T-helper 22 cell (primary cell): ENCODE results near the gene IPCEF1.
"Not testable (repeated sequence)": the region's sequence is repeated elsewhere in the genome, so short reads cannot be mapped to it uniquely, and the experiment has no call there.

ENCODE experiments used
- DNase-seq: peaks from one replicate; pipeline ENCODE4 v3.0.0-alpha.2; 2020; ENCODE audit warnings: low read depth

The IPCEF1 gene

DNA sequence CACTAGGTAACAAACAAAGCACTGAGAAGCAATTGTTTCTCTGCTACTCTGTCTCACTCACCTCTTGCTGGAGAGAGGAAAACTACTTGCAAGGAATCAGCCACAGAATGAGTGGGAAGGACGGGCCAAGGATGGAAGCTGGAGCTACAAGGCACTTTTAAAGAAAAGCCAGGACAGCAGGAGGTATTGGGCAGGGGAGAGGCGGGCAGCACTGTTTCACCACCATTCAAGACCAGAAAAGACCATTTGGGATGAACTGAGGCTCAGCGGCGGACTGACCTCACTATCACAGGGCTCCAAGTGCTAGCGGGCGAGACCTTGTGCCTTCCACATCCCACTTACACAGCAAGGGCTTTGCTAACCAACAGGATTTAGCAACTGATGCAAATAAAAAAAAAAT, 137.4 kb downstream of the IPCEF1 start:
- DNase-seq, result no peak

DNA sequence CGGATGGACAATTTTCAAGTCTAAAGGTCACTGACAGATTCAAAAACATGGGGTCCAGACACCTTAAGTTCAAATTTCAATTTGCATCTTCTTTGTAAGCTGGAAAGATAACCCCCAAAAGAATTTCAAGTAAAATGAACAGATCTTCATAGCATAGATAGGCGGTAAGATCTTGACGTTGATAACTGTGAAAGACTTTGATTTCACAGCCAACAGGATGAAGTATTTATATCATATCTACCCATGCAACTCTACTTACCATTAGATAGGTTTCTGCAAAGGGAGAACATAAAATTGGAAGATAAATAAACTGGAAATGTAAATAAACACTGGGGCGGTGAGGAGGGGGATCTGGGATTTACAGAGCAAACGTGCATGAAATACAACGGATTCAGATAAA, 137.8 kb downstream of the IPCEF1 start:
- DNase-seq, result no peak

DNA sequence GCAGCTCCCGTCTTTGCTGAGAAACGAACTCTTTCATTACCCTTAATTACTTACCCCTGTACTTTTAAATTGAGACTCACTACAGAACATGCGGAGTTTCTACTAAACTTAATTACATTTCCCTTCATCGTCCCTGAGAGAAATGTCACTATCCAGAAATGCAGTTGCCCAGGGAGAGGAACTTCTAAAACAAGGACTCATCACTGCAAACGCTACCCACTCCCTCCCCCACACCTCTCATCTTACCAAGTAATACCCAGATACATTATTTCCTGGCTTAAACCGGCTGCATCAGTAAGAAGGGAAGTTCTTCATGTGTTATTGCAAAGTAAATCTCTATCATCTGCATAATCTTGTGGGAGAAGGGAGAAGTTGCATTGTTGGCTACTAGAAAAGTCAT, 138.3 kb downstream of the IPCEF1 start:
- no peak for DNase-seq

DNA sequence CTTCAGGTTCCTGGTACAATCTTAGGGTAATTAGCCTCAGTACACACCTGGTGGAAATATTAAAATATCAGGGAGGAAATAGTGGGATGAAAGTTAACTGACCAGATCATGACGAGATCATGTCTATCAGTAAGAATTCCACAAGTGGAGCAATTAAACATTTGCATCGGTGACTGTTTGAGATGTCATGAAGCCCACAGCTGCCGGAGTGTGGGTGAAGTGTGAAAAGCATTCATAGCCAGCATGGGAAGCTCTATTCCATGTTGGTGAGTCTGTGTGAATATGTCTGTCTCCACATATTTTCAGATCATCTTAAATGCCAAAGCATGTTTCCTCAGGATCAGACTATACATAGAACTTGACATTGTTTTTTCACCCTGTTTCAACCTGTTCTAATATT, 142.8 kb downstream of the IPCEF1 start:
- no peak for DNase-seq

DNA sequence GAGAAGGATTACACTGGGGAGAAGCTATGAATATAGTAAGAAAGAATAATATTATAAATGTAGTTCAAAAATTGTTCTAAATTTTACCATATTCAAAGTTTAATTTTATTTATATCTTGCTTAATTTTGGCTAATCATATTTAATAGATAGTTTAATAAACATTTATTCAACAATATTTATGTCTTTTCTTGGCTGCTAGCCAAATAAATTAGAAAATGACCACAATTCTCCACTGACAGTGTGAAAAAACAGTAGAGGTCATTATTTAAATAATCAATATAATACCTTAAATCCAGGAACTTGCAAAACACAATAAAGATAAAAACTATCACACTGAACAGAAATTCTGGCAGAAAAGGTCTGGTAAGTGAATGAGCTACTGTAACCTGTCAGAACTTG, 145.9 kb downstream of the IPCEF1 start:
- no peak for DNase-seq

DNA sequence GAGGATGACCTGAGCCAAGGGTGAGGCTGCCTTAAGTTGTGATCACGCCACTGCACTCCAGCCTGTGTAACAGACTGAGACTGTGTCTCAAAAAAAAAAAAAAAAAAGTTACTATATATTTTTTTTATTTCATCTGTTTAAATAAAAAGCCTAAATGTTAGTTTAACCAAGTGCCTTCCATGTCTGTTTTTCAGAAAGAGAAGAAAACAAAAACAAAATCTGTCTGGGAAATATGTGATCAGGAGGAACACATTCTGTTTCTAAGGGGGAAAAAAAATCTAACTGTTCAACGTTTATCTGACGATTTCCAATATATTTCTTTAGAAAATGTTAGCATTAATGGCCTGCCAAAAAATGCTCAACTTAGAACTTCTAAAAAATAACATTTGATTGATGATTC, 147.0 kb downstream of the IPCEF1 start:
- no peak for DNase-seq

DNA sequence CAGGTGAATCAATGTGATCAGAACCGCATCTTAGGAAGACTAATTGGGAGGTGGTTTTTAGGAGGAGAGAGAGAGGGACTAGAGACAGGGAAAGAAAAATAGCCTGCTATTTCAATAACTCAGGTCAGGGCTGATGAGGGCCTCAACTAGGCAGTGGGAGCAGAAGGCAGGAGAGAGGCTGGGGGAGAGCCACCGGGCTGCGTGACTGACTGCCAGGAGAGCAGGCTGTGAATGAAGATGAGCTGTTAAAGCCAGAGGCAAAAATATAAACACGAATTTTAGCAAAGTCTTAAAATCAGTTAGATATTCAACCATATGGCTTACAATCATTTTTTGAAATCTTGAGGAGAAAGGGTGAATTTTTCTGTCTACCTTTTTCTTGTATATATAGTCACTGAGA, 149.6 kb downstream of the IPCEF1 start:
- DNase-seq, result no peak

DNA sequence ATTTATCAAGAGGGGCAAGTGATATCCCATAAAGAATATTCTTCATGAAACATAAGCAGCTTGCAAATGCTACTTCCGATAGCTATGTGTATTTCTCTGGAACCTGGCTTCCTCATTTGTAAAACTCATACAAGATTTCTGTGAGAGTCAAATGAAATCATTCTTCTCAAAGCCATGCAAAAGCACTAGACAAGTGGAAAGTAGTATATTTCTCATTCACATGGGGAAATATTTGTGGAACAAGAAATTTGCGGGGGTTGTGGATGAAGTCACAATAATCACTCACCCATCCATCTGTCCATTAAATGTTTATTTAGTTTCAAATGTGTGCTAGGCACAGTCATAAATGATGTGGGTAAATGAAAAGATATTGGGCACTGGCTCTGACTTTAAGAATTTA, 150.5 kb downstream of the IPCEF1 start:
- no peak for DNase-seq

DNA sequence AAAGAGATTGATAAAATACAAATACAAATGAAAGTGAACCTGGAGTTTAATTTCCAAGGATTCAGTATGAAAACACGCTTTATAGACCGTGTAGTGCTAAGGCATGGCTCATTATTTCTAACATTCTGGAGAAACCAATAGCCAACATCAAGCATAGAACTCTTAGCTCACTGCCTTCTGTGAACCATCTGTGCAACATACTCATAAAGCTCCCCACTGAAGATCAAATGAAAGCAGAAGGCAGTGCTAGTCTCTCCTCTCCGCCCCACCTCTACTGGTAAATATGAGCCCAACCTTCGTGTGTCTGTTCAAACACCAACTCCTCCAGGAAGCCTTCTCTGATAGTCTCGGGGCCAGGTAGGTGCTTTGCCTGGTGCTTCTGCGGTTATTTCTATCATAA, 153.6 kb downstream of the IPCEF1 start:
- DNase-seq, result no peak

DNA sequence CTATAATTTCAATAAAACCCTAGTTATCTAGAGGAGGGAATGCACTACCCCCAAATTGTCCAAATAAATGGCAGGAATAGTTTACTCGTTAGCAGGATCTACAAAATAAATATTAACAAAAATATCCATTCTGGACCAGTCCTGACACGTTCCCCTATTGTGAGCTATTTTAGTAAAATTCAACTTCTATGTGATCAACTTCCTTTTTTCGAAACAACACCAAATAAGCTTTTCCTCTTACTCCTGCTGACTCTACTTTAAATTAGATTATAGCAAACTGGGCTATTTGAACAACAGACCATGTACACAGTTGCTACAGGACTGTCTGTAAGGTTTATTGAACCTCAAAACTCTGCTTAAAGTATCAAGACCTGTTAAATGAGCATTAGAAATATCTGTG, 154.3 kb downstream of the IPCEF1 start:
- DNase-seq, result no peak

DNA sequence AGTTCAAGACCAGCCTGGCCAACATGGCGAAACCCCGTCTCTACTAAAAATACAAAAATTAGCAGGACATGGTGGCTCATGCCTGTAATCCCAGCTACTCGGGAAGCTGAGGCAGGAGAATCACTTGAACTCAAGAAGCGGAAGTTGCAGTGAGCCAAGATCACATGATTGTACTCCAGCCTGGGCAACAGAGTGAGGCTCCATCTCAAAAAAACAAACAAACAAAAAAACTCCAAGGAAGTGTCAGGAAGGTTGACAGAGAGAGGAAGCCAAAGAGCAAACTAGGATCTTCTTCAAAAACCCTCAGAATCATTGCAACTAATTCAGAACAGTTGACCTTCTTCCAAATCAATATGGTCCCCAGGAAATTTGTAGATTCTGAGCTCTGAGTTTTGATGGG, 154.9 kb downstream of the IPCEF1 start:
- not testable (repeated sequence) for DNase-seq

DNA sequence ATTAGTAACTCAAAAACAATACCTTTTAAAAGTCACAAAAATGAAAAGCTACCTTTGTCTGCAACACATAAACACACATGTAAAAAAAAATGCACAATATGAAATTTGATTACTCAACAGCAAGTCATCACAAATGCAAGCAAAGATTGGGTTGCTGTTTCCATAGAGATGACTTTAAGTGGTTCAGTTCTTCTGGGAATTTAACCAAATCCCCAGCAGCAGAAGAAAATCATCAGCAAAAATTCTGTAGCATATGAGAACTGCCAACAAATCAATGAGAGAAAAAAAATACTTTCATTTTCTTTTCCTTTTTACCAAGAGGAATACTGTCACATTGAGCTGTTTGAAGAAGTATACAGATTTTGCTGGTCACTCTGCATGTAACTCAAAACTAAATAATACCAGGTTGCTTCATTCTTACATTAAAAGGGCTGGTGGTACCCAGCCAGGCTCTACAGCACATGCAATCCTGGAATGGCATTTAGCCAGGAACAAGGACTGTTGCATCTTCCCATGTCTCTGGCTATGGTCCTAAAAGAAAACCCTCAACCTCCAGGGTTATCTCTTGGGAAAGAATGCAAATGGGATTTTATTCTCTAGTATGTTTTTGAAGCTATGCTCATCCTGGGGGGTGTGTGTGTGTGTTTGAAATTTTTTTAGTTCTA, 159.3 kb downstream of the IPCEF1 start:
- no peak for DNase-seq

DNA sequence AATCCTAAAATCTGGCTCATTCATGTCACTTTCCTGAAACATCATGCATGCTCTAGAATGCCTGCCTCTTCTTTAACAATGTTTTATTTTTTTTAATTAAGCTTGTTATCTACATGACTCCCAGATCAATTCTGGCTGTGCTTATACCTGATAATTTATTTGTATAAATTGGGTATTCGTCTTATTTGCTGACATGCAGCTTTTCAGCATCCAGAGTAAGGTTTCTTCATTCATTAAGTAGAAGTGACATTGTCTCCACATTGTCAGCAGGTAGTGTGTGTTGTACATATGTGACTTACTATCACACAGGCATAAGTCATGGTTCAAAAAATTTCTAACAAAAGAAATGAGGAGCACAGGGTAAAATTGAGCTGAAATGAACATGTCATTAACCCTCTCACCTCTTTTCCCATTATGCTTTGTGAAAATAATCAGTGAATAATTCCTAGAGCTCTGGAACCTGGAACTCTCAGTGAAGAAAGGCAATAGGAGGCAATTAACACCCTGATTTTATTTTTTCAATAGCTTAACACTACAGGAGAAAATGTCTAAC, 160.2 kb downstream of the IPCEF1 start:
- DNase-seq, result no peak

DNA sequence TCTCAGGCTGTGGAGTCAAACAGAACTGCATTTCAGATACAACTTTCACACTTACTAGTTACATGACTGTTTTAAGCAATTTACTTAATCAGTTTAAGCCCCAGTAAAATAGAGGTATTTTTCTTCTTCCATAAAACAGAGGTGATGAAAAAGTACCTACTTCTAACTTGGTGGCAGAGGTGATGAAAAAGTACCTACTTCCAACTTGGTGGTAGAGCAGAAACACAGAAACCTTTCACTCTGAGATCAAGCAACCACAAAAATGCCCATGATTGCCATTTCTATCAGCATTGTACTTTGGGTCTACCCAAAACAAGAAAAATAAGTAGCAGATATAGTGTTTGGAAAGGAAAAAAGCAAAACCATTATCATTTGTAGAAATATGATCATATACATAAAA, 168.9 kb downstream of the IPCEF1 start:
- DNase-seq, result no peak

DNA sequence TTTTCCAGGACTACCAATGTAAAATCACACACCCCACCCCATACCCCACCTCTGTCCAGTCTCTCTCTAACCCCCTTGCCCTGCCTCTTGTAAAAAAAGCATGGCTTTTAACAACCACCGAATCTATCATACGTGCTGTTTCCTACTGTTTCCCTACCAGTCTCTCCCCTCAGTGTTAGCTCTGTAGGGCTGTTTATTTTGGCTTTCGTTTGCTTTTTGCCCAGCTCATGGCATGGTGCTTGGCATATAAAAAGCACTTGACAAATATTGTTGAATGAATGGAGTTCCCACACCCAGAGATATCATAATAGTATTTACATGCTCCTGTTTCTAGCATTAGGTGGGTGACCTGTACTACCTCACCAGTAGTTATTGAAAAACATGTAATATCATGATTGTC, 169.4 kb downstream of the IPCEF1 start:
- DNase-seq, result no peak

DNA sequence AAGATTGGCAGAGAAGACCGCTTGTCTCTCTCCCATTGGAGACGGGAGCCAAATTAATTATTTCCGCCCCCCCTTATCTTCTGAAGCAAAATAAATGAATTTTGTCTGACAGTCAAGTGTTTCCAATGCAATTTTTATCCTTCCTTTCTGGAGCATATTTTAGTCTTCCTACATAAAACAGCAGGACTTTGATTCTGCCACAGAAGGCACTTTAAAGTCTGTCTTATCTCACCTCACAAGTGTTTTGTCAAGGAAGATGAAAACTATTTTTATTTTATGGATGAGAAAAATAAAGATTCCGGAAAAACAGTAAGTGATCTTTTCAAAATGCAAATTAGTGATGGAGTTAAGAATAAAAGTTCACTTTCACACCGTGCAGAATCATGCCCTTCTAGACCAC, 177.2 kb downstream of the IPCEF1 start:
- DNase-seq, result no peak

DNA sequence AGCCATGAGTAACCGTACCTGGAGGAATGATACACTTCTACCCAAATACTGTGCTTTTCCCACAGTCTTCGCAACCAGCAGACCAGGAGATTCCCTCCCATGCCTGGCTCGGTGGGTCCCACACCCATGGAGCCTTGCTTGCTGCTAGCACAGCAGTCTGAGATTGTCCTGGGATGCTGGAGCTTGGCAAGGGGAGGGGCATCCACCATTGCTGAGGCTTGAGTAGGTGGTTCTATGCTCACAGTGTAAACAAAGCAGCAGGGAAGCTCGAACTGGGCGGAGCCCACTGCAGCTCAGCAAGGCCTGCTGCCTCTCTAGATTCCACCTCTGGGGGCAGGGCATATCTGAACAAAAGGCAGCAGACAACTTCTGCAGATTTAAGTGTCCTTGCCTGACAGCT, 184.2 kb downstream of the IPCEF1 start:
- DNase-seq, result not testable (repeated sequence)

DNA sequence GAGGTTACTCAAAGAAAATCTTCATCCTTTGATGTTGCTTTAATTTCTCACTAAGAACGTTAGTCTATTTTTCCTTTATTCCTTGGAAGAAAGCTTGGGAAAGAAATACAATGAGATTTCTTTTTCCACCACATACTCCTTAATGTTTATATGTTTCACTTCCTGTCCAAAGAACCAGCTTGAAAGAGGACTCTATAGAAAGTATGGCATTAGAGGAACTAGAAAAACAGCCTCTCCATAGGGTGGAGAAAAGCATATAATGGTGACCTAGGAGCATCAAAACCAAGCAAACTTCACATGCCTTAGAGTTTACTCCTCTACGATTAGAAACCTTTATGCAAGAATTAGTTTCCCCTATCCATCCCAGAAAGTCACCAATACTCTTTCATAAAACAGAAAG, 186.5 kb downstream of the IPCEF1 start:
- DNase-seq, result no peak

DNA sequence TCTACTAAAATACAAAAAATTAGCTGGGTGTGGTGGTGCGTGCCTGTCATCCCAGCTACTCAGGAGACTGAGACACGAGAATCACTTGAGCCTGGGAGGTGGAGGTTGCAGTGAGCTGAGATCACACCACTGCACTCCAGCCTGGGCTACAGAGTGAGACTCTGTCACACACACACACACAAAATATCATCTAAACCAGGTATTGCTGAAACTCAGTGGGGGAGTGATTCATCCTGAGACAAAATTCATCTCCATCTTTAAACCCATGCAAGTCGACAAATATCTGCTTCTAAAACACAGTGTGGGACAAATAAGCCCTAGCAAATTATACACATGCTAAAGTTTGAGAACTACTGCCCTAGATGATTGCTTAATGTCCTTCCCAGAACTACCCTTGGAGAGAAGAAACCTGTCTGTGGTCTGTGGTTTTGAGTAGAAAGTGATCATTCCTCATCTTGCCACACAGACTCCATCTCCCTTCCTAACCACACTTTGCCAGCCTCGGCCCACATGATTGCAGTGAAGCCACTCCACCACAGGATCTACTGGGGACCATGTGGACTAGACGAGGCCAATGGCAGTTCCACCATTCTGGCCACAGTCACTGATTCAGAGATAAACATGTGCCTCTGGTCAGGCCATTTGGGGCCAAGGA, 187.3 kb downstream of the IPCEF1 start:
- DNase-seq, result no peak

DNA sequence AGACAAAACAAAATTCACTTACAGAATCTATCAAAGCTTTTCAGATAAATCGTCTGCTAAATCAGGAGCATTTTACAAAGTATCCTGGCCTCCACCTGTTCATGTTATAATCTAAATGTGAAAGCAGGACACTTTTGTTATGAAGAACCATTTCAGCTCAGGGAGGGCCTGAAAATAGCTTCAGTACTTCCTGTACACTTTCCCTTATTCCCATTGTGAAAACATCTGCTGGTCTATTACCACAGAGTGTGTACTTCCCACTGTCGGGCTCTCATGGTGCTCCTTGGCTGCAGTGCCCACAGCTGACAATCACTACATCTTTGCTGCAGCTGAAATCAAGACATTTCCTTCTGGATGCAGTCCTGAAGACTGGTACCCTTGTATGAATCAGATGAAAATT, 189.5 kb downstream of the IPCEF1 start:
- no peak for DNase-seq

DNA sequence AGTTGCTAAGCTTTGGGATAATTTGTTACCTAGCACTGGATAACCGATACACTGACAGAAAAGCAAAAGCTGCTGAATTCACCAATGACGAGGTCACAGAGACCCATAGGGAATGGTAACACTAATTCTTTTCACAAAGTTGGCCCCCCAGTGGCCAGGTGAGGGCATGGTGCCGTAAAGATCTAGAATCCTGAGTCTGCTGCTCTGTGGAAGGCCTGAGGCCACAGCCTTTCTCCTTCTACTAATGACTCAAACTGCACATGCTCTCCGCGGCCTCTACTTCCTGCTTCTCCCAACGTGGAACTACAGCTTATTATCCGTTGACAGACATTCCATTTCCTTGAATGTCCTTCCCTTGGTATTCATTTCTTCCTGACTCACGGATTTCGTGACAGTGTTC, 190.5 kb downstream of the IPCEF1 start:
- no peak for DNase-seq

DNA sequence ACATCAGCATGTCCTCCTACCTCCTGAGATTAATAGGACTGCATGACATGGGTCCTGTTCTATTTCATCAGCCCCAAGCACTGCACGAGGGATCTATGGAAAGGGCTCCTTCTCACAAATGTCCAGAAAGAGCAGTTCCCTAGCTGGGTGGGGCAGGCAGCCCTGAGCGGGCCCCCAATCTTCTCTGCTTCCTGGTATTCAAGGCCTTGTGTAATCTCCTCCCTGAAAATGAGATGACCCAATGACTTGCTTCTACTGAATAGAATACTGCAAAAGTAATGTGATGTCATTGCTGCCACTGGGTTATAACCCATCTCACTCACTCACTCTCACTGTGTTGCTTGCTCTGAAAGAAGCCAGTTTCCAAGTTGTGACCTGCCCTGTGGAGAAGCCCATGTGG, 191.1 kb downstream of the IPCEF1 start:
- no peak for DNase-seq

DNA sequence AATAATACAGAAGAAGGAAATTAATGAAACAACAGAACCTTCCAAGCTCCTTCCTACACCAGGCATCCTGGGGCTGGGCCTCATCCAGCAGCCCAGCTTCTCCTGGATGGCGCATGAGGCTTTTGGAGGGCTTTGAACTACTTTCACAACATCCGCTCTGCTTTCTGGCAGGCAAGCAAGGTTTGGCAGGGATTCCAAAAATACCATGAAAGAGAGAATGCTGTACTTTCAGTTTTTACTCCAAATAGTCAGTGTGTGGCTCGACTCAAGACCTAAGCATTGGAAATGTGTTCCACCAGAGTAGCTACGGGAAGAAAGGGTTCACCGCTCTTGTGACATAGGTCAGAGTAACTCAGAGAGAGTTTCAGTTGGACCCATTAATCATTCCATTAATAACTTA, 192.2 kb downstream of the IPCEF1 start:
- DNase-seq, result no peak

DNA sequence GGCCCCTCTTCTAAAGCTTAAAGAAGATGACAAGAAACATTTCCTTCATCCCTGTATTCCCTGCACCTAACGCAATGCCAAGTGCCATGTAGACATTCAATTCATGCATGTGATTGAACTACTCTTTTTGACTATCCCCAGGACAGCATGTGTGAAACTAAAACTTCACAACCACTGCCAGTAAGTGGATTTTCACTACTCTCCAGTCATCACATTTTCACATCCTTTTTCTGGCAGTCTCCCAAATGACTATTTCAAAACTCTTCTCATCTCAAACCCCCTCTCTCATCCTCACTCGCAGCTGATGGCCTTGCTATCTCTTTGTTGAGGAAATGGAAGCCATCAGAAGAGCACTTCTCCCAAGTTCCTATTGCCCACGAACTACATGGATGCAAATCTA, 194.9 kb downstream of the IPCEF1 start:
- no peak for DNase-seq
